ENCODE results near the gene FEZ2.

- TF ChIP-seq CTCF (IDR thresholded peaks at IDR 0.05; ENCODE audit: low read depth, low read length) (no peak), EZH2phosphoT487 (IDR thresholded peaks at IDR 0.05; ENCODE audit: low read depth) (no peak)
These were observed 11.5 kb upstream of the FEZ2 start for GRCh38 chr2:36609507-36609906.
